WTC11 (cell line): Measurements from ENCODE around the gene FBXL7. TPM values are rescaled to one million over a fixed set of nuclear protein-coding genes. Genes with fewer than 3 reads are reported as not detected.
A peak's percentile ranks its signal among the peaks of the same experiment; 100 is the strongest.

Experiments used
- AFF4 ChIP-seq: sonication (generic); formaldehyde crosslinking; IDR thresholded peaks from 2 replicates; pipeline ENCODE4 v1.8.1; 2023; ENCODE audit warnings: mild to moderate bottlenecking, missing genetic modification reagents, borderline replicate concordance
- ATF6 ChIP-seq: sonication (generic); formaldehyde crosslinking; IDR thresholded peaks from 2 replicates; pipeline ENCODE4 v1.8.1; 2023; ENCODE audit warnings: mild to moderate bottlenecking, missing genetic modification reagents
- CTCF ChIP-seq: fragments of 200-600 bp; IDR thresholded peaks from 2 replicates; pipeline ENCODE4 v1.8.0; 2022; ENCODE audit warnings: antibody characterized with exemption
- E2F4 ChIP-seq: sonication (generic); formaldehyde crosslinking; IDR thresholded peaks from 2 replicates; pipeline ENCODE4 v1.8.1; 2022; ENCODE audit warnings: low read depth, mild to moderate bottlenecking, moderate library complexity, missing genetic modification reagents, borderline replicate concordance
- E2F5 ChIP-seq: sonication (generic); formaldehyde crosslinking; IDR thresholded peaks from 2 replicates; pipeline ENCODE4 v1.8.1; 2022; ENCODE audit warnings: mild to moderate bottlenecking, moderate library complexity, missing genetic modification reagents
- ERG ChIP-seq: fragments of 250-450 bp; sonication (Bioruptor Pico); IDR thresholded peaks from 2 replicates; pipeline ENCODE4 v1.8.0; 2021; ENCODE audit warnings: mild to moderate bottlenecking
- JUN ChIP-seq: sonication (generic); formaldehyde crosslinking; IDR thresholded peaks from 2 replicates; pipeline ENCODE4 v1.8.0; 2023; ENCODE audit warnings: mild to moderate bottlenecking, missing genetic modification reagents
- KAT7 ChIP-seq: sonication (generic); formaldehyde crosslinking; IDR thresholded peaks from 2 replicates; pipeline ENCODE4 v1.8.1; 2023; ENCODE audit warnings: missing genetic modification reagents, mild to moderate bottlenecking, borderline replicate concordance
- NFATC4 ChIP-seq: fragments of 250-450 bp; sonication (Bioruptor Pico); IDR thresholded peaks from 2 replicates; pipeline ENCODE4 v1.9.0; 2021; ENCODE audit warnings: mild to moderate bottlenecking
- NR1H2 ChIP-seq: sonication (generic); formaldehyde crosslinking; IDR thresholded peaks from 2 replicates; pipeline ENCODE4 v1.9.0; 2021; ENCODE audit warnings: mild to moderate bottlenecking, moderate library complexity, missing genetic modification reagents
- NR2C2 ChIP-seq: sonication (generic); formaldehyde crosslinking; IDR thresholded peaks from 2 replicates; pipeline ENCODE4 v1.8.0; 2022; ENCODE audit warnings: mild to moderate bottlenecking, missing genetic modification reagents
- NR3C1 ChIP-seq: sonication (generic); formaldehyde crosslinking; conservative IDR thresholded peaks from 2 replicates; pipeline ENCODE4 v1.8.1; 2023; ENCODE audit warnings: low read depth, mild to moderate bottlenecking, missing genetic modification reagents
- OVOL2 ChIP-seq: fragments of 250-450 bp; sonication (Bioruptor Pico); IDR thresholded peaks from 2 replicates; pipeline ENCODE4 v1.9.0; 2021; ENCODE audit warnings: mild to moderate bottlenecking, borderline replicate concordance
- PREB ChIP-seq: sonication (generic); formaldehyde crosslinking; IDR thresholded peaks from 2 replicates; pipeline ENCODE4 v1.8.1; 2022; ENCODE audit warnings: mild to moderate bottlenecking, missing genetic modification reagents, moderate library complexity, borderline replicate concordance
- SMAD3 ChIP-seq: sonication (generic); formaldehyde crosslinking; IDR thresholded peaks from 2 replicates; pipeline ENCODE4 v1.8.0; 2022; ENCODE audit warnings: missing genetic modification reagents, mild to moderate bottlenecking, borderline replicate concordance
- SMAD4 ChIP-seq: sonication (generic); formaldehyde crosslinking; IDR thresholded peaks from 2 replicates; pipeline ENCODE4 v1.8.0; 2022; ENCODE audit warnings: mild to moderate bottlenecking, missing genetic modification reagents
- SOX15 ChIP-seq: fragments of 250-450 bp; sonication (Bioruptor Pico); IDR thresholded peaks from 2 replicates; pipeline ENCODE4 v1.9.0; 2021; ENCODE audit warnings: mild to moderate bottlenecking
- USF2 ChIP-seq: sonication (generic); formaldehyde crosslinking; IDR thresholded peaks from 2 replicates; pipeline ENCODE4 v1.8.1; 2023; ENCODE audit warnings: mild to moderate bottlenecking, missing genetic modification reagents, moderate library complexity
- ZMAT4 ChIP-seq: fragments of 250-450 bp; sonication (Bioruptor Pico); IDR thresholded peaks from 2 replicates; pipeline ENCODE4 v1.9.0; 2021; ENCODE audit warnings: mild to moderate bottlenecking
- ZNF219 ChIP-seq: sonication (generic); formaldehyde crosslinking; IDR thresholded peaks from 2 replicates; pipeline ENCODE4 v1.8.0; 2023; ENCODE audit warnings: missing genetic modification reagents, mild to moderate bottlenecking, borderline replicate concordance
- ZNF232 ChIP-seq: sonication (generic); formaldehyde crosslinking; IDR thresholded peaks from 2 replicates; pipeline ENCODE4 v1.8.0; 2022; ENCODE audit warnings: mild to moderate bottlenecking, missing genetic modification reagents
- ZNF317 ChIP-seq: sonication (generic); formaldehyde crosslinking; IDR thresholded peaks from 2 replicates; pipeline ENCODE4 v1.8.1; 2023; ENCODE audit warnings: low read depth, mild to moderate bottlenecking, moderate library complexity, missing genetic modification reagents, borderline replicate concordance
- ZSCAN18 ChIP-seq: fragments of 250-450 bp; sonication (Bioruptor Pico); IDR thresholded peaks from 2 replicates; pipeline ENCODE4 v2.1.2; 2022; ENCODE audit warnings: mild to moderate bottlenecking, moderate library complexity
- total RNA-seq: library from RNA; stranded (reverse); gene quantifications from 3 replicates; pipeline ENCODE4 v1.2.3, GENCODE V29; 2021

Gene FBXL7
- total RNA-seq, 1 experiment from 2014 or later, result 13.8 TPM

- no peak for TF ChIP-seq AFF4 (CRISPR knock-in tag)
- no peak for TF ChIP-seq NR2C2 (CRISPR knock-in tag)
- TF ChIP-seq E2F4 (CRISPR knock-in tag), result no peak
- no peak for TF ChIP-seq OVOL2 (CRISPR knock-in tag)
- TF ChIP-seq ERG, result no peak
- TF ChIP-seq KAT7 (CRISPR knock-in tag), result no peak
- no peak for TF ChIP-seq JUN (CRISPR knock-in tag)
- TF ChIP-seq CTCF, result no peak
- TF ChIP-seq ZNF219, result 0 out of 2 replicates have a peak, but pooled peaks have one; percentile 43
- TF ChIP-seq NFATC4 (CRISPR knock-in tag), result no peak
- TF ChIP-seq ZNF317 (CRISPR knock-in tag), result no peak
- TF ChIP-seq SMAD4 (CRISPR knock-in tag), result no peak
- TF ChIP-seq NR1H2, result no peak
- TF ChIP-seq SOX15 (CRISPR knock-in tag), result no peak
- TF ChIP-seq ATF6 (CRISPR knock-in tag), result no peak
- TF ChIP-seq NR3C1, result no peak
- TF ChIP-seq SMAD3 (CRISPR knock-in tag), result 0 out of 2 replicates have a peak, but pooled peaks have one; percentile 46
- no peak for TF ChIP-seq PREB
- no peak for TF ChIP-seq ZMAT4
- TF ChIP-seq ZSCAN18, result no peak
- TF ChIP-seq USF2 (CRISPR knock-in tag), result peak; percentile 10; the same call in 1 of the 2 replicates
- no peak for TF ChIP-seq ZNF232 (CRISPR knock-in tag)
- 0 out of 2 replicates have a peak, but pooled peaks have one; percentile 66 for TF ChIP-seq E2F5 (CRISPR knock-in tag)
Observed at GRCh38 chr5:15499528-15500324, at the start of gene FBXL7 (continued).
